H9 (cell line): ENCODE data around the gene YDJC. TPM values are rescaled to one million over a fixed set of nuclear protein-coding genes. Genes with fewer than 3 reads are reported as not detected.

Source experiments
- DNase-seq: peaks from one replicate; pipeline ENCODE4 v3.0.0-alpha.2; 2017
- H2AFZ ChIP-seq: one replicate; pipeline ENCODE4 v1.6.1; 2013; ENCODE audit warnings: mild to moderate bottlenecking, low read length, control low read depth, moderate library complexity
- H2AK5ac ChIP-seq: 2 replicates; pipeline ENCODE4 v1.6.1; 2013; ENCODE audit warnings: low read length, control low read depth, mixed read lengths; ENCODE audit not compliant: insufficient read length
- H2BK120ac ChIP-seq: one replicate; pipeline ENCODE4 v1.6.1; 2013; ENCODE audit warnings: low read depth, mild to moderate bottlenecking, low read length, control low read depth, inconsistent platforms; ENCODE audit not compliant: poor library complexity, severe bottlenecking
- H2BK12ac ChIP-seq: 2 replicates; pipeline ENCODE4 v1.6.1; 2013; ENCODE audit warnings: low read length, control low read depth, mixed read lengths, low read depth; ENCODE audit not compliant: insufficient read length
- H2BK15ac ChIP-seq: 2 replicates; pipeline ENCODE4 v1.6.1; 2013; ENCODE audit warnings: low read depth, low read length, control low read depth
- H2BK20ac ChIP-seq: one replicate; pipeline ENCODE4 v1.6.1; 2013; ENCODE audit warnings: low read depth, mild to moderate bottlenecking, low read length, control low read depth, inconsistent platforms; ENCODE audit not compliant: poor library complexity, severe bottlenecking
- H2BK5ac ChIP-seq: 2 replicates; pipeline ENCODE4 v1.6.1; 2013; ENCODE audit warnings: low read length, control low read depth, mixed read lengths; ENCODE audit not compliant: insufficient read length
- H3K14ac ChIP-seq: 2 replicates; pipeline ENCODE4 v1.6.1; 2013; ENCODE audit warnings: low read length, control low read depth; ENCODE audit not compliant: insufficient read depth
- H3K18ac ChIP-seq: 2 replicates; pipeline ENCODE4 v1.6.1; 2013; ENCODE audit warnings: low read depth, mild to moderate bottlenecking, mixed read lengths, low read length, control low read depth; ENCODE audit not compliant: insufficient read length
- H3K23ac ChIP-seq: 2 replicates; pipeline ENCODE4 v1.6.1; 2013; ENCODE audit warnings: low read length, control low read depth, mixed read lengths, low read depth; ENCODE audit not compliant: insufficient read length
- H3K23me2 ChIP-seq: 2 replicates; pipeline ENCODE4 v1.6.1; 2013; ENCODE audit warnings: low read depth, mild to moderate bottlenecking, mixed read lengths, low read length, control low read depth; ENCODE audit not compliant: insufficient read length, poor library complexity, severe bottlenecking
- H3K27ac ChIP-seq: 2 replicates; pipeline ENCODE4 v1.5.1; 2013; ENCODE audit warnings: low read length, control low read depth, mixed read lengths, low read depth; ENCODE audit not compliant: insufficient read length
- H3K27me3 ChIP-seq: 2 replicates; pipeline ENCODE4 v1.6.1; 2013; ENCODE audit warnings: low read length, control low read depth, inconsistent platforms; ENCODE audit not compliant: insufficient read depth
- H3K4ac ChIP-seq: 2 replicates; pipeline ENCODE4 v1.6.1; 2013; ENCODE audit warnings: low read depth, mild to moderate bottlenecking, control low read depth, inconsistent platforms, low read length, moderate library complexity
- H3K4me1 ChIP-seq: 2 replicates; pipeline ENCODE4 v1.6.1; 2013; ENCODE audit warnings: low read length, control low read depth, inconsistent platforms; ENCODE audit not compliant: insufficient read depth
- H3K4me2 ChIP-seq: 2 replicates; pipeline ENCODE4 v1.6.1; 2013; ENCODE audit warnings: low read length, control low read depth, mixed read lengths; ENCODE audit not compliant: insufficient read length, insufficient read depth
- H3K56ac ChIP-seq: 2 replicates; pipeline ENCODE4 v1.6.1; 2013; ENCODE audit warnings: low read depth, mild to moderate bottlenecking, mixed read lengths, low read length, control low read depth; ENCODE audit not compliant: insufficient read length
- H3K79me1 ChIP-seq: 2 replicates; pipeline ENCODE4 v1.6.1; 2013; ENCODE audit warnings: low read depth, mild to moderate bottlenecking, moderate library complexity, low read length, control low read depth, inconsistent platforms; ENCODE audit not compliant: insufficient read depth, poor library complexity, severe bottlenecking
- H3K79me2 ChIP-seq: 2 replicates; pipeline ENCODE4 v1.6.1; 2013; ENCODE audit warnings: low read length, control low read depth, inconsistent platforms; ENCODE audit not compliant: insufficient read depth
- H3K9ac ChIP-seq: 2 replicates; pipeline ENCODE4 v1.6.1; 2013; ENCODE audit warnings: low read length, control low read depth, mixed read lengths; ENCODE audit not compliant: insufficient read length; ENCODE audit errors: extremely low read depth
- H3K9me3 ChIP-seq: one replicate; pipeline ENCODE4 v1.6.1; 2013; ENCODE audit warnings: low read depth, low read length, inconsistent platforms; ENCODE audit not compliant: control insufficient read depth
- H3T11ph ChIP-seq: one replicate; pipeline ENCODE4 v1.6.1; 2013; ENCODE audit warnings: mild to moderate bottlenecking, low read length, control low read depth, inconsistent platforms
- H4K20me1 ChIP-seq: one replicate; pipeline ENCODE4 v1.6.1; 2013; ENCODE audit not compliant: control insufficient read depth, insufficient read length, insufficient read depth
- H4K5ac ChIP-seq: 2 replicates; pipeline ENCODE4 v1.6.1; 2013; ENCODE audit warnings: low read depth, mild to moderate bottlenecking, mixed read lengths, low read length, control low read depth; ENCODE audit not compliant: insufficient read length
- H4K8ac ChIP-seq: replicated peaks from 2 replicates; pipeline ENCODE4 v1.6.1; 2013; ENCODE audit warnings: low read length, control low read depth, mixed read lengths, low read depth; ENCODE audit not compliant: insufficient read length
- H4K91ac ChIP-seq: 2 replicates; pipeline ENCODE4 v1.6.1; 2013; ENCODE audit warnings: low read depth, mild to moderate bottlenecking, moderate library complexity, mixed read lengths, low read length, control low read depth; ENCODE audit not compliant: insufficient read length
- H3K27ac Mint-ChIP-seq, 3 experiments: 2 replicates in 2 of 3; 3 replicates in 1 of 3; pipeline ENCODE4 v1.8.0; 2020 to 2021; ENCODE audit warnings: mixed read lengths in 3 of 3, mild to moderate bottlenecking in 1 of 3, moderate library complexity in 1 of 3
- H3K27me3 Mint-ChIP-seq: 2 replicates; pipeline ENCODE4 v1.8.0; 2021; ENCODE audit warnings: low read depth, mild to moderate bottlenecking, moderate library complexity, mixed read lengths
- H3K36me3 Mint-ChIP-seq, 3 experiments: 2 replicates in 2 of 3; 3 replicates in 1 of 3; pipeline ENCODE4 v1.8.0; 2020 to 2021; ENCODE audit warnings: low read depth in 3 of 3, mixed read lengths in 3 of 3; ENCODE audit not compliant: insufficient read depth in 1 of 3
- H3K4me1 Mint-ChIP-seq, 2 experiments: 2 replicates each; pipeline ENCODE4 v1.8.0; 2020; ENCODE audit warnings: mixed read lengths in 2 of 2
- H3K4me3 Mint-ChIP-seq, 2 experiments: 2 replicates in 1 of 2; 3 replicates in 1 of 2; pipeline ENCODE4 v1.8.0; 2020 to 2021; ENCODE audit warnings: mild to moderate bottlenecking in 2 of 2, mixed read lengths in 2 of 2, moderate library complexity in 1 of 2
- H3K9me3 Mint-ChIP-seq, 2 experiments: 2 replicates in 1 of 2; 3 replicates in 1 of 2; pipeline ENCODE4 v1.8.0; 2020; ENCODE audit warnings: mild to moderate bottlenecking in 2 of 2, mixed read lengths in 2 of 2, moderate library complexity in 1 of 2
- WGBS: extraction: QIAGEN DNeasy Blood & Tissue Kit; methylation state at CpG from one replicate; pipeline ENCODE4 v1.1.7; 2013; ENCODE audit warnings: missing lambda C conversion rate, low lambda C conversion rate, mixed read lengths; ENCODE audit not compliant: insufficient read length; ENCODE audit errors: extremely low coverage; 5-methylcytosine and 5-hydroxymethylcytosine counted together
- total RNA-seq: library from RNA; stranded (reverse); gene quantifications from 2 replicates; pipeline ENCODE4 v1.2.1, GENCODE V29; 2021
- TF ChIP-seq, protein P1 (sequence below): fragments of 200-600 bp; sonication (generic); conservative IDR thresholded peaks from 3 replicates; pipeline ENCODE4 v1.8.0; 2021; ENCODE audit warnings: antibody characterized with exemption, mild to moderate bottlenecking

YDJC gene
- total RNA-seq, 1 experiment from 2014 or later = 30.2 TPM

- Histone ChIP-seq H2BK120ac (no peak overlapping the region), H3K27ac (no peak overlapping the region), H3K14ac (no peak overlapping the region), H2BK12ac (no peak overlapping the region), H3K9ac (no peak overlapping the region), H2BK5ac (no peak overlapping the region), H3K79me1 (peaks cover 11% of the 10 kb centered on the region), H3K79me2 (peaks cover 46% of the 10 kb centered on the region; the same call in 1 of the 2 replicates), H3K23me2 (no peaks in the 10 kb centered on the region), H3K4me2 (no peak overlapping the region), H3K4ac (no peak overlapping the region), H2BK20ac (no peak overlapping the region), H2BK15ac (no peak overlapping the region), H4K5ac (no peak overlapping the region), H3T11ph (no peak overlapping the region), H3K4me1 (no peaks in the 10 kb centered on the region), H2AFZ (no peak overlapping the region), H4K20me1 (peaks cover 2% of the 10 kb centered on the region), H3K23ac (no peak overlapping the region), H3K18ac (no peak overlapping the region), H4K91ac (no peak overlapping the region), H2AK5ac (no peak overlapping the region), H3K9me3 (no peaks in the 10 kb centered on the region), H3K27me3 (no peaks in the 10 kb centered on the region), H3K56ac (no peak overlapping the region), H4K8ac (no peak overlapping the region)
- peak overlapping the region in 2 of 3 experiments; percentile 75 to 92; a peak in 3 of 7 replicates for H3K27ac Mint-ChIP-seq
- no peaks in the 10 kb centered on the region for H3K9me3 Mint-ChIP-seq
- peaks cover 22 to 24% of the 10 kb centered on the region in 2 experiments for H3K4me1 Mint-ChIP-seq
- H3K27me3 Mint-ChIP-seq = no peaks in the 10 kb centered on the region
- WGBS = no CpG with 5 or more reads among the region's 9 CpGs
- no peak overlapping the region for H3K4me3 Mint-ChIP-seq
- peaks cover 30 to 43% (median 38%) of the 10 kb centered on the region in 3 experiments; a peak in 6 of 7 replicates for H3K36me3 Mint-ChIP-seq
- no peak for DNase-seq
- TF ChIP-seq, protein P1, sequence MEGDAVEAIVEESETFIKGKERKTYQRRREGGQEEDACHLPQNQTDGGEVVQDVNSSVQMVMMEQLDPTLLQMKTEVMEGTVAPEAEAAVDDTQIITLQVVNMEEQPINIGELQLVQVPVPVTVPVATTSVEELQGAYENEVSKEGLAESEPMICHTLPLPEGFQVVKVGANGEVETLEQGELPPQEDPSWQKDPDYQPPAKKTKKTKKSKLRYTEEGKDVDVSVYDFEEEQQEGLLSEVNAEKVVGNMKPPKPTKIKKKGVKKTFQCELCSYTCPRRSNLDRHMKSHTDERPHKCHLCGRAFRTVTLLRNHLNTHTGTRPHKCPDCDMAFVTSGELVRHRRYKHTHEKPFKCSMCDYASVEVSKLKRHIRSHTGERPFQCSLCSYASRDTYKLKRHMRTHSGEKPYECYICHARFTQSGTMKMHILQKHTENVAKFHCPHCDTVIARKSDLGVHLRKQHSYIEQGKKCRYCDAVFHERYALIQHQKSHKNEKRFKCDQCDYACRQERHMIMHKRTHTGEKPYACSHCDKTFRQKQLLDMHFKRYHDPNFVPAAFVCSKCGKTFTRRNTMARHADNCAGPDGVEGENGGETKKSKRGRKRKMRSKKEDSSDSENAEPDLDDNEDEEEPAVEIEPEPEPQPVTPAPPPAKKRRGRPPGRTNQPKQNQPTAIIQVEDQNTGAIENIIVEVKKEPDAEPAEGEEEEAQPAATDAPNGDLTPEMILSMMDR = no peak
Measured at GRCh38 chr22:21590809-21591641, 38.8 kb downstream of the YDJC start.
